GM18526 (cell line): ENCODE results near the gene MEIS2.

Experiments
- POLR2A ChIP-seq: IDR thresholded peaks from 3 replicates; pipeline ENCODE4 v1.6.1; 2011; ENCODE audit not compliant: insufficient read length; ENCODE audit errors: extremely low read depth

Gene MEIS2

DNA sequence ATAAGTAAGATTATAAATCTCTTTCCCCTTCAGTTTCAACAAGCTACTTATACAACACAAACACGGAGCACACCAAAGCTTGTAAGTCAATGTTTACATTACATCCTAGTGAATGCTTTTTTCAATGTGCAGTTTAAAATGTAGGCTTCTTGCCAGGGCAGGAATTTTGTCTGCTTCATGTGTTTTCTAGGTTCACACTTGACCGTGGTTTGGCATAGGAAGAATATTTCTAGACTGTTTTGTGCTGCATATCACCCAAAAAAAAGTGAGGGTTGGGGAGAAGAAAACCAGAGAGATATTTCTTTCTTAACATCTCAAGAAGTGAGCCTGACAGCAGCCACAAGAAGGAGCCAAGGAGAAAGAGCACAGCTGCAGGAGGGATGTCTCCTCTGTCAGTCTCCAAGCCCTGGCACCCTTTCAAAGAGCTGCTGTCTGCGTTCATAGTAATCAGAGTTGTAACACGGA, 255.8 kb downstream of the MEIS2 start:
- no peak for TF ChIP-seq POLR2A

DNA sequence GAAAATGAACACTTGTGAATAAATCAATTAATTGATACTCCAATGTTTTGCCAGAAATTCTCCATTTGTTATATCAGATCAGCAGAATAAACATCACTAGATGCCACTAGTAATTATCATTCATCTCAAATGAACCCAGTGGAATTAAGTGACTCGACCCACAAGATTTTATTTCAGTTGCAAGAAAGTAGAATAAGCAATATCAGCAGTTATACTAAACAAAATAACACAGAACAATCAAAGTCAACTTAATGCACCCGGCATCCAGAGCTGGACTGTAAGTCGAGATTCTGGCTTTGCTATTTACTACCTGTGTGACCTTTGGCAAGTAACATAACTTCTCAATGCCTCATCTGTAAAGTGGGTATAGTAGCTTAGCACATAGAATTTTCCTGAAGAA, 256.5 kb downstream of the MEIS2 start:
- no peak for TF ChIP-seq POLR2A

DNA sequence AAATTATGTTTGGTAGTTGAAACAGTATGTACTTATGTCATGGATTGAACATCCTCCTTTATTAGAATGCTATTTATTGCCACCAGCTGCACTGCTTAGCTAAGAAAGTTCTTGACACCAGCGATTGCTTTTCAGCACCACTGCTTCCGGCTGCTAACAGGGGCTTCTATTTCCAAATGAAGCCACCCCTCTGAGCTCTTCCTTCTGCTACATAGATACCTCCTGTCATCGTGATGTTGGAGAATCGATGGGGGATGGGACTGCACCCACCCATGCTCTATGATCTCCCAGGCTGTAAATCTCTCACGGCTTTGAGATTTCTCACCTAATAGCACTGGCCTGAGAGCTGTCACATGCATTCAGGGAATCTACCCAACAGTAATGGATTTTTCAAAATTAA, 259.2 kb downstream of the MEIS2 start:
- no peak for TF ChIP-seq POLR2A
